Bronchial epithelial cell (primary cell): ENCODE measurements around the gene SLC25A33. TPM values are rescaled to one million over a fixed set of nuclear protein-coding genes. Genes with fewer than 3 reads are reported as not detected.

Experiments used
- DNase-seq: peaks from one replicate; pipeline ENCODE4 v3.0.0-alpha.2; 2010; ENCODE audit warnings: low read depth
- FAIRE-seq: peaks from 2 replicates; lab custom pipeline; 2011; peaks lifted over from hg19 to GRCh38; lab: Jason Lieb, UNC
- H3K27me3 ChIP-seq: 2 replicates; pipeline ENCODE4 v1.5.1; 2011; ENCODE audit warnings: low read length; ENCODE audit not compliant: control insufficient read depth, insufficient read depth
- H3K36me3 ChIP-seq: 2 replicates; pipeline ENCODE4 v1.5.1; 2011; ENCODE audit warnings: low read length; ENCODE audit not compliant: control insufficient read depth, insufficient read depth
- H3K4me3 ChIP-seq: 2 replicates; pipeline ENCODE4 v1.5.1; 2011; ENCODE audit warnings: mild to moderate bottlenecking, low read depth, low read length, control low read depth
- total RNA-seq: library from RNA; depleted of rRNA; stranded (reverse); fragments of >200 nt; gene quantifications from 2 replicates; pipeline ENCODE4 v1.2.1, GENCODE V29; 2014
- TF ChIP-seq, protein P1 (sequence below): IDR thresholded peaks from 2 replicates; pipeline ENCODE4 v1.5.1; 2011; ENCODE audit warnings: mild to moderate bottlenecking, moderate library complexity, low read length, control low read depth, inconsistent platforms; ENCODE audit not compliant: insufficient read depth, severe bottlenecking

The SLC25A33 gene
- total RNA-seq, 1 donor from 2014 or later: 9.5 TPM

DNA sequence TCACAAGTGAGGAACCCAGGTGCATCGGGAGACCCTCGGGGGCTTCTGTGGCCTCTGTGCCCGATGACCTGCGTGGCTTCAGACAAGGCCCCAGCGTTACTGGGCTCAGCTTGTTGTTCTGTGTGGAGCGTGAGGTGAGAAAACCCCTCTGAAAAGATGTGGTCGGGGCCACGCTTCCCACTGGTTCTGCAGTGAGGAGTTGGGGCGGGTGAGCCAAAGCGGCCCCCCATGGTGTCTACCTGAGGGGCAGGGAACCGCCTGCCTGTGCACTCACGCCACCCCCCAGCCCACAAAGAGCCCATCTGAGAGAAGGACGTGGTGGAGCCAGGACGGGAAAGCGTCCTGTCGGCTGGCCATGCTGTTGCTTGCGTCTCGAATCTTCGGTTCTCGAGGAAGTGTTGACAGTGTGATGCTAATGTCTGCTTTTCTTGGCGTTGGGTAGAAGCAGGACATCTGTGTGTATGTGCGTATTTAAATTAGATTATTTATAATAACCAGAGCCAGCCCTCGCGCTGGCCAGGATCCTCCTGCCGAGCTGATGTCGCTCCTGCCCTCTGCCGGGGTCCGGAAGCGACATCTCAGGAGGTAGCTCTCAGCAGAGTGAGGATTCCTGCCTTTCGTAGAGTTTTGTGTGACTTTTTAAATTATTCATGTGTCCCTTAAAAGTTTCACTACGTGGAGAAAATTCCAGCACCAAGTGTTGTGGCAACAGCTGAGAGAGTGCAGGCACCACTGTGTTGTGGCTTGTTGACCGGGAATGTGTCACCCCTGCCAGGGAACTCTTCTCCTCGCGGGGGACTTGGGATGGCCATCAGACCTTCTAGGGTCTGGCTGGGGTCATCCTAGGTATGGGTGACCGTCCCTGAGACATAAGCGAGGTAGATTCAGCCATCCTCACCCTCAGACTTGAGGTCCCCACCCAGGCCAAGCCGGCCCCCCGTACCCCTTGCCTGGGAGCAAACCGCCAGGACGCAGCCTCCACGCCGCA, 64.8 kb downstream of the SLC25A33 start:
- Histone ChIP-seq H3K27me3 (no peaks in the 10 kb centered on the region), H3K36me3 (peaks cover 12% of the 10 kb centered on the region), H3K4me3 (no peak overlapping the region)
- TF ChIP-seq, protein P1, sequence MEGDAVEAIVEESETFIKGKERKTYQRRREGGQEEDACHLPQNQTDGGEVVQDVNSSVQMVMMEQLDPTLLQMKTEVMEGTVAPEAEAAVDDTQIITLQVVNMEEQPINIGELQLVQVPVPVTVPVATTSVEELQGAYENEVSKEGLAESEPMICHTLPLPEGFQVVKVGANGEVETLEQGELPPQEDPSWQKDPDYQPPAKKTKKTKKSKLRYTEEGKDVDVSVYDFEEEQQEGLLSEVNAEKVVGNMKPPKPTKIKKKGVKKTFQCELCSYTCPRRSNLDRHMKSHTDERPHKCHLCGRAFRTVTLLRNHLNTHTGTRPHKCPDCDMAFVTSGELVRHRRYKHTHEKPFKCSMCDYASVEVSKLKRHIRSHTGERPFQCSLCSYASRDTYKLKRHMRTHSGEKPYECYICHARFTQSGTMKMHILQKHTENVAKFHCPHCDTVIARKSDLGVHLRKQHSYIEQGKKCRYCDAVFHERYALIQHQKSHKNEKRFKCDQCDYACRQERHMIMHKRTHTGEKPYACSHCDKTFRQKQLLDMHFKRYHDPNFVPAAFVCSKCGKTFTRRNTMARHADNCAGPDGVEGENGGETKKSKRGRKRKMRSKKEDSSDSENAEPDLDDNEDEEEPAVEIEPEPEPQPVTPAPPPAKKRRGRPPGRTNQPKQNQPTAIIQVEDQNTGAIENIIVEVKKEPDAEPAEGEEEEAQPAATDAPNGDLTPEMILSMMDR: no peak
- peak; percentile 18 for FAIRE-seq
- no peak for DNase-seq

DNA sequence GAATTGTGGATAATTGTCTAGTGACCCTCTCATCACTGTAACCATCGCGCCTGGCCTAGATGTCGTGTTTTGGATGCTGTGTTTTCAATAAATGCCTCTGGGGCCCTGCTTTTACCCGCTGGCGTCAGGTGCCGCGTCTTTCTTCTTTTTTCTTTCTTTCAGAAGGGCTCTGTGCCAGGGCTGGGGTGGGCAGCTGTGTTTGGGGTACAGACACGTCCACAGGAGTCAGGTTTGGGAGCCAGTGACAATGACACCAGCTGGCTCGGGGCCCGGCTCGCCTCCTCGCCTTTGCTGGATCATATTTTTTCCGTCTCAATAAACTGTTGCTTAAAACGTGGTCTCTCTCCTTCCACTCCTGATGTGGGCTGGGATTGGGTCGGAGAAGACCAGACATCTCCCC, 65.6 kb downstream of the SLC25A33 start:
- no peaks in the 10 kb centered on the region for H3K27me3 ChIP-seq
- FAIRE-seq: no peak
- H3K4me3 ChIP-seq: no peak overlapping the region
- H3K36me3 ChIP-seq: peaks cover 14% of the 10 kb centered on the region
- no peak for DNase-seq
- TF ChIP-seq, protein P1: no peak

DNA sequence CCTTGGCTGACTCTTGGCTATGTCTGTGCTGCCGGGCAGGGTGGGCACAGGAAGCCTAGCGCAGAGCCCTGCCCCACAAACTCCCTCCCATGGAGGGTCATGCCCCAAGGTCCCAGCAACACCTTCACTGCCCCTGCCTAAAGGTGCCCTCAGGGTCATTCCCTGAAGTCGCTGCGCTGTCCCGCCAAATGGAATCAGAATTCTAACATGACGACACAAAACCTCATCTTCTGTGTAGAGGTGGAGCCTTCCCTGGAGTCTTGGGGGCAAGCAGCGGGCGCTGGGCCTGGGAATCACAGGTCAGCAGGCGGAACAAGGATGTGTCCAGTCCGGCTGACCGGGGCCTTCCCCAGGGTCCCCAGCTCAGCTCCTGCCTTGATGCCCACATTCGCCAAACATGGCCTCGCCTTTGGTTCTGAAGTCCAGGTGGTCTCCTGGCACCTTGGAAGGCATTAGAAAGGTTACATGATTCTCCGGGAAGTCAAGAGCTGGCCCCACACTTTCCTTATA, 66.7 kb downstream of the SLC25A33 start:
- Histone ChIP-seq H3K27me3 (no peaks in the 10 kb centered on the region), H3K4me3 (no peak overlapping the region), H3K36me3 (peaks cover 12% of the 10 kb centered on the region)
- FAIRE-seq (no peak), DNase-seq (no peak)
- TF ChIP-seq, protein P1: no peak

DNA sequence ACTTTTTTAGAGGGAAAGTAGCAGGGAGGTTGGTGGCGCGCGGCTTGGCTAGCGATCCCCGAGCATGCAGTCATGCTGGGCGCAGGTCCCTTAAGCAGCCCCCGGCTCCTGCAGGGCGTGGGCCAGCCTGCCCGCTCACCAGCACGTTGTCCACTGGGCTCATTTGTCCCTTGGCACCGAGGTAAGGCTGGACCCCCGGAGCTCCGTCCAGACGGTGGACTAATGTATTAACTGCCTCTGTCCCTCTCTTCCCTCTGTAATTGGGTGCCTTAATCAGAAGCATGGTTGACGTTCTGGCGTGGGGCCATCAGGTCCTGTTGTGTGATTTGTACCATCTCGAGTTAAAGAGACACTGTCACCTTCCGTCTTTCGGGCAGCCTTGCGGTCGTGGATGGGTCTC, 67.2 kb downstream of the SLC25A33 start:
- Histone ChIP-seq H3K36me3 (peaks cover 9% of the 10 kb centered on the region), H3K4me3 (no peak overlapping the region), H3K27me3 (no peaks in the 10 kb centered on the region)
- TF ChIP-seq, protein P1: no peak
- DNase-seq: no peak
- FAIRE-seq: no peak

DNA sequence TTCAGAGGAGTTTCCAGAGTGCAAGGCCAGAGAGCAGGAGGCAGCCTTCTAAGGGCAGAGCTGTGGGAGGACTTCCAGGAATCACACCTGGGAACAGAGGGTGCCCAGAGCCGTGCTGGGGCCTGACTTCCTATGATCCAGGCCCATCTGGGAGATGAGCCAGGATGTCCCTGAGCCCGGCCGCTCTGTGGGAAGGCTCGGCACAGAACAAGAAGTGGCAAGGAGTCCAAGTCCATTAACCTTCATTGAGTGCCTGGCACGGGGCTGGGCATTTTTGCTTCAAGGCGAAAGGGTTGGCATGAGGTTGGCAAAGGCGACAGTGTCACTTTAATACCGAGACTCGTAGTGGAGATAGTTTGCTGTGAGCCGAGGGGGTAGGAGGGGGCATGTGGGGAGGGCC, 67.7 kb downstream of the SLC25A33 start:
- no peak for FAIRE-seq

More for the DNA sequence above, 67.7 kb downstream of the SLC25A33 start:
- Histone ChIP-seq H3K36me3 (peaks cover 9% of the 10 kb centered on the region), H3K27me3 (no peaks in the 10 kb centered on the region), H3K4me3 (no peak overlapping the region)
- TF ChIP-seq, protein P1: no peak
- no peak for DNase-seq
